IPS-18c (cell line): ENCODE results near the gene WDR86.

Experiments used
- H3K4me3 ChIP-seq: 2 replicates; pipeline ENCODE4 v1.7.0; 2013; ENCODE audit warnings: low read depth, mild to moderate bottlenecking, low read length, moderate library complexity; ENCODE audit not compliant: insufficient read depth
- H3K9me3 ChIP-seq: one replicate; pipeline ENCODE4 v1.6.1; 2013; ENCODE audit warnings: mild to moderate bottlenecking, low read length, moderate library complexity; ENCODE audit not compliant: control insufficient read depth, insufficient read depth

WDR86 gene

DNA sequence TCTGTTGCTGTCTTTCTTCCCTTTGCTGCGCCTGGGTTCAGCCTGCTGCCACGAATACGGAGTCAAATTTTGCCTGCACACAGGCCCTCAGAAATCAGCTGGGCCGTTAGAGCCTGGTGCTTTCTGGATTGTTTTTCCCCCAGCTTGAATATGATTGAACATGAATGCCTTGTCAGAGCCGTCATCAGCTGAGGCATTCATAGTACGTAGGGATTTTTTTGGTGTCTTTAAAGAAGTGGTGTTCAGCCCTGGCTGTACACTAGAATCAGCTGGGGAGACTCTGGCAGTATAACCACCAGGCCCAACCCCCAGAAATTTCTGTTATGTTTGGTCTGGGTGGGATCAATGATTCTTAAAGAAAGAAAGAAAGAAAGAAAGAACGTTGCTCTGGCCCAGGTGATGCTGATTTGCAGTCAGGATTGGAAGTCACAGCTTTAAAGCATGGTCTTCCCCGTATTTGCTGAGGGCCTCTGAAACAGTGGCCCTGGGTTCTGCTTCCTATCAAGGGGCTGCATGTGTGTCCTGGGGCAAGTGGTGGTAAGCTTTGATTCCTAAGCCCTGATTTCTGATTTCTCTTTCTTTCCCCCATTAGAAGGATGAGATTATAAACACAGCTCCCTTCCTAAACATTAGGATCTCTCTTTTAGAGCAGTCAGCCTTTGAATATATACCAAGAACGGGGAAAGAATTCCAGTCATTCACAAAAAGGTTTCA lies 43.5 kb downstream of the WDR86 start:
- Histone ChIP-seq H3K4me3 (no peak overlapping the region), H3K9me3 (no peaks in the 10 kb centered on the region)

DNA sequence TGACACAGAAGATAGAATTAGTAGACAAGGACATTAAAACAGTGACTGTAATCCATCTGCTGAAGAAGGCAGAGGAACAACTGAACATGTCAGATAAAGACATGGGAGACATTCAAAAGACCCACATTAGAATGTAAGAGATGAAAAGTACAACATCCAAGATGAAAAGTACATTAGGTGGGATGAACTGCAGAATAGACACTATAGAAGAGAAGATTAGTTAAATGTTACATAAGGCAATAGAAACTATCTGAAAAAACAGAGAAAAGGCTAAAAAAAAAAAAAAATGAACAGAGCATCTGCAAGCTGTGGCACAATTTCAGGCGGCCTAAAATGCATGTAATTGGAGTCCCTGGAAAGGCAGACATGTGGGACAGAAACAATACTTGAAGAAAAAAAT lies 46.7 kb downstream of the WDR86 start:
- H3K4me3 ChIP-seq = no peak overlapping the region
- no peaks in the 10 kb centered on the region for H3K9me3 ChIP-seq

- Histone ChIP-seq H3K9me3 (no peaks in the 10 kb centered on the region), H3K4me3 (no peak overlapping the region)
These were observed 48.5 kb downstream of the WDR86 start for GRCh38 chr7:151361193-151361959.

- Histone ChIP-seq H3K4me3 (no peak overlapping the region), H3K9me3 (no peaks in the 10 kb centered on the region)
These were observed 57.3 kb downstream of the WDR86 start for GRCh38 chr7:151352512-151352911.

- H3K9me3 ChIP-seq = no peaks in the 10 kb centered on the region
- H3K4me3 ChIP-seq = no peak overlapping the region
These were observed 57.9 kb downstream of the WDR86 start for GRCh38 chr7:151351967-151352366.

GRCh38 chr7:151351027-151351426 lies 58.8 kb downstream of the WDR86 start:
- H3K9me3 ChIP-seq = no peaks in the 10 kb centered on the region
- no peak overlapping the region for H3K4me3 ChIP-seq

GRCh38 chr7:151349507-151349853 lies 60.4 kb downstream of the WDR86 start:
- H3K4me3 ChIP-seq = no peak overlapping the region
- H3K9me3 ChIP-seq = no peaks in the 10 kb centered on the region

- H3K4me3 ChIP-seq = no peak overlapping the region
- no peaks in the 10 kb centered on the region for H3K9me3 ChIP-seq
These were observed 60.9 kb downstream of the WDR86 start for GRCh38 chr7:151348970-151349369.

GRCh38 chr7:151347200-151347599 lies 62.6 kb downstream of the WDR86 start:
- no peak overlapping the region for H3K4me3 ChIP-seq
- H3K9me3 ChIP-seq = no peaks in the 10 kb centered on the region

- peaks cover under 1% of the 10 kb centered on the region for H3K9me3 ChIP-seq
- no peak overlapping the region for H3K4me3 ChIP-seq
These were observed 63.4 kb downstream of the WDR86 start for GRCh38 chr7:151346470-151346769.

DNA sequence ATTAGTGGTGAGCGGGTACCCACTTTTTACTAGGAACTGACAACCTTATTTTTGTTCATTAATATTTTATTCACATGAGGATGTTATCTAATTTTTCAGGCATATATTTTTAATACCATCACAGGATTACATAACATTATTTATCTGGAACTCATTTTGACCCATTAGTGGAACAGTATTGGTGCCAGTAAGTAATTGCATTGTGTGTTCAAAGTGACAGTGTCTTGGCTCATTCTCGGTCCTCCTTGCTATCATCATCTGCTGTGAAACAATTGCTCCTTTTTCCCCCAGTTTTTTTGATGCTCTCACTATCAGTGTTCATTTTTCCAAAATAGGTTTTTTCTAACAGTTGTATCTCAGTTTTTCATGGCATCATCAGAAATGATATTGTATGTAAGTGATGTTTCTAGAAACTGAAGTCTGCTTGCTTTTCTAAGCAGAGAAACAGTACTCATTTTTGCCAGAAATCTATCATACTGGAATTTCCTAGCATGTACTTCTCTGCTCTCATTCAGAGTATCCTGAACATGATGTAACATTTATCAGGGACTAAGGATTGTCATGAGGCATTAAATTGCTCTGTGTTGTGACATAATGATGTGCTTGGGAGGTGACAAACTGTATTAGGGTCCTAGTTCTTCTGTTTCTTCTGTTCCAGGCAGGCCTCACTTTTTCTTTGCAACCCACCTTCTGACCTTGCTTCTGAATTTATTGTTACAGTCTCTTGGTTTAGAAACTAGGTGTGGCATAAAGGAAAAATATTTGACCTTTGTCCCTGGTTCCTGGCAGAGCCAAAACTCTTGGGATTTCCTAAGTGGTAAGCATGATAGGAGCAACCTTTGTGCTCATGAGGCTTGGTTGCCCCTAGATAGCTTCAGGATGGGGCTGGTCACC lies 64.0 kb downstream of the WDR86 start:
- no peak overlapping the region for H3K4me3 ChIP-seq
- H3K9me3 ChIP-seq = peaks cover 2% of the 10 kb centered on the region

DNA sequence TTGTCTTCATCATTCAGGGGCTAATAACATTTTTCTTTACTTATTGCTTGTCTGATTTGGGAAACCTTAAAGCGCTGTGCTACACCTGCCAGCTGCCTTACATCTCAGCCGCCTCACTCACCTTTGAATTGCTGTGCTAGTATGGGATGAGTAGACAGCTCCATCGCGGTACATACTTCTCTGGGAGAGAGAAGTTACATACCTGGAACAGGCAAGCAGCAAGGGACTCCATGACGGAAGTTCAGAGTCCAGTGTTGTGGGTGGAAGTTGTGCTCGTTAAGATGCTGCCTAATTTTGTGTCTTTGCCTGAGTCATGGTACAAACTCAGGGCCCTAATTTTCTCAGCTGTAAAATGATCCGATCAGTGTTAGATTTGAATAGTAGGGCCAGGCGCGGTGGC lies 66.3 kb downstream of the WDR86 start:
- no peak overlapping the region for H3K4me3 ChIP-seq
- peaks cover 2% of the 10 kb centered on the region for H3K9me3 ChIP-seq

GRCh38 chr7:151342811-151343210 lies 67.0 kb downstream of the WDR86 start:
- H3K4me3 ChIP-seq = no peak overlapping the region
- H3K9me3 ChIP-seq = peaks cover 2% of the 10 kb centered on the region

- peaks cover 2% of the 10 kb centered on the region for H3K9me3 ChIP-seq
- H3K4me3 ChIP-seq = peak overlapping the region; percentile 77
These were observed 67.7 kb downstream of the WDR86 start for GRCh38 chr7:151342102-151342646.

DNA sequence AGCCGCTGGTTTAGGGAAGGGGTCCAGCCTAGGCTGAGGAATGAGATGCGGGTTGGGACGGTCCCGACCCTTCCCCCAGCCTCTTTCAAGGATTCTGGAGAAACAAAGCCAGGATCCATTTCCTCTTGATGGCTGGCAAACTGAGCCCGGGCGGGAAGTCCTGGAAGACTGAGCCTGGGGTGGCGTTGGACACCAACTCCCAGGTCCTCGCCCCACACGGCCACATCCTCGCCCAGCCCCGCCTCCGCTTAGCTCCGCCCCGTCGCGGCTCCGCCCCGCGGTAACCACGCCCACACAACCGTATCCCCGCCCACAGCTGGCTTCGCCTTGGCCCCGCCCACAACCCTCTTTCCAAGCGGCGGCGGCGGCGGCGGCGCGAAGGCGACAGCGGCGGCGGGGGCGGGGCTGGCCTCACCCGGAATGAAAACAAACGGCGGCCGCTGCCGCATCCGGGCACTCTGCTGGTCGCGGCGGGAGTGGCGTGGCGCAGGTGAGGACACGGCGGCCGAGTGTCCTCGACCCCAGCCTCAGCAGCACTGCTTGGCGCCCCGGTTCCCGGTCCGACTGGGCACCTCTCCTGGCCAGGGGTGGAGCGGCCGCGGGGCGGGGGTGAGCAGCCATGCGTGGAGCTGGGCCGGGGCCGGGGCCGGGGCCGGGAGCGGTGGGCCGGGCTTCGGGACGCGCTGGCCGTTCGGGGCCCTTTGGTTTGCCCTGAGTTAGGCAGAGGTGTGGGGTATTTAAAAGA lies 68.3 kb downstream of the WDR86 start, which contains the start of gene NUB1:
Gene NUB1 (plus strand): TSS at position 456 of the 745 bp plus-strand sequence. CDS start 3,538 bp downstream, outside the sequence.
- H3K4me3 ChIP-seq = peak within 1 kb of the TSS; percentile 77
- peaks cover 2% of the 10 kb centered on the region for H3K9me3 ChIP-seq

- peak overlapping the region; percentile 77 for H3K4me3 ChIP-seq
- H3K9me3 ChIP-seq = peaks cover 2% of the 10 kb centered on the region
These were observed 69.0 kb downstream of the WDR86 start for GRCh38 chr7:151340794-151341356.
